Stimulated activated CD4-positive, alpha-beta T cell treated with anti-CD3 and anti-CD28 coated beads, Interleukin-12 subunit alpha, Interleukin-12 subunit beta, amount 100 ng/mL, for 24 hours (primary cell): ENCODE results near the gene TNS1.

Source experiments
- DNase-seq, 2 experiments: peaks; one replicate each; pipeline ENCODE4 v3.0.0-alpha.2; 2020; ENCODE audit warnings: low read depth in 2 of 2

The TNS1 gene

DNA sequence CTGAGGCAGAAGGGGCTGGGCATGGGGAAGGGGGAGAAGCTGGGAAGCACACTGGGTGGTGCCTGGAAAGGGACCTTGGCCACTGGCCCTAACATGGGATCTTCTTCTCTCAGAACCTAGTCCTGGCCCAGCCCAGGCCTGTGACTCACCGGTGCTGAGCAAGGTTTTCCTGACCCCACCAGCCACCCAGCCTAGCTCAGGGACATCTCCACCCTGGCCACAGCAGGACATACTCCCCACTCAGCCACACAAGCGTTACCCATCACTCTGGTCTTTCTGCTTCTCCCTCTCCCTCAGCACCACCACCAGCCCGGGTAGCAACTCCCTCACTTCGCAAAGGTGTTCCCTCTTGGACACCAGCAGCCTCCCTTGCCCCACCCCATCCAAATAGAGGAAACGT is 22.8 kb downstream of the TNS1 start:
- no peak for DNase-seq

GRCh38 chr2:217979151-217979811 is 23.5 kb downstream of the TNS1 start:
- DNase-seq = no peak

GRCh38 chr2:217978536-217979150 is 24.2 kb downstream of the TNS1 start:
- DNase-seq = no peak

- DNase-seq = no peak
These were observed 24.8 kb downstream of the TNS1 start for GRCh38 chr2:217977840-217978535.

DNA sequence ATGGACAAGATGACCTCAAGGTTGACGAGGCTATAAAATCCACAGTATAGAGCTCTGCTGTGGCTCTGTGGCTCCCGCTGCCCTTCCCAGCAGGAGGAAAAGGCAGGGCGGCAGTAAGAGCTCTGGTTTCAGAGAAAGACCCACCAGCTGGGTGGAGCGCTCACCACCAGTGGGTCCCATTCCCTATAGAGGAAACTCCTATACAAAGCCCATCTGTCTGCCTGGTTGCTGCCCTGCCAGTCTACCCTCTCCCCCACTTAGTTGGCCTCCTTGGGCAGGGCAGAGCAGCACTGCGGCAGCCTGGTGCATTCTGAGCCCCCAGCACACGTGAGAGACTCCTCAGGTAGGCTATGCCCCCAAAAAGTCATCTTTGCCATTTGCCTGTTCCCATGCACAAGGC is 26.5 kb downstream of the TNS1 start:
- no peak for DNase-seq

DNA sequence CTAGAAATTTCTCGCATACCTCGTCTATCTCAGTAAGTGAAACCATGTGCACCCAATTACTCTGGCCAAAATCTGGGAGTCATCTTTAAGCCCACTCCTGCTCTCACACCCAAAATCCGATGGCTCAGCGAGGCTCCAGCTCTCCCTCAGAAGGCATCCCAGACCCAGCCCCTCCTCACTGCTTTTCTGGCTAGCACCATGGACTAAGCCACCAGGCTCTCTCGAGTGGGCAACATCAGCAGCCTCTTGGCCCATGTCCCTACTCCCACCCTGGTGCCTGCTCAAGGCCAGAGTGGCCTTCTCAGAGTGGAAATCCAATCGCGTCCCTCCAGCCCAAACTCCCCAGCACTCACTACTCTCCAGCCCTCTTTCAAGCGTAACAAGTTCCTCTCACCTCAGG is 27.2 kb downstream of the TNS1 start:
- no peak for DNase-seq

- no peak for DNase-seq
These were observed 28.3 kb downstream of the TNS1 start for GRCh38 chr2:217974389-217975005.

- DNase-seq = no peak
These were observed 29.6 kb downstream of the TNS1 start for GRCh38 chr2:217973008-217973787.

DNA sequence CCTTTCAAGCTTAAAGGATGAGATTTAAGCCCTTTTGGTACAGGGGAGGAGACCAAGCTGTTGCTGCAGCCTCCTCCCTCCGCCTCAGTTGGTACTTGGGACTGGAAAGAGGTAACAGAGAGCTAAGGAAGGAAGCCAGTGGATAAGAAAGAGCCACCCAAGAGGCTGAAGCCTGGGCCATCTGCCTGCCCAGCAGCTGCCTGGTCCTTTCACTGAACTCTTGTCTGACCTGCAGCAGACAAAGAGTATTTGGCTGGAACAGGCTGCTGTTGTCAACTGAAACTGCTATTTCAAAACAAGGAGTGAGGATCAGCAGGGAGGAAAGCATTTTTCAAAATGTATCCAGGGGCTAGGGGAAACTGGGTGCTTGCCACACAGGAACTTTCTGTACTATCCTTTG is 30.3 kb downstream of the TNS1 start:
- no peak for DNase-seq

GRCh38 chr2:217972037-217972436 is 30.8 kb downstream of the TNS1 start:
- no peak for DNase-seq

- DNase-seq = no peak
These were observed 31.6 kb downstream of the TNS1 start for GRCh38 chr2:217971166-217971565.

- no peak for DNase-seq
These were observed 32.6 kb downstream of the TNS1 start for GRCh38 chr2:217970206-217970605.

- DNase-seq = no peak
These were observed 33.2 kb downstream of the TNS1 start for GRCh38 chr2:217969588-217969987.

GRCh38 chr2:217968023-217968422 is 34.8 kb downstream of the TNS1 start:
- DNase-seq = no peak

DNA sequence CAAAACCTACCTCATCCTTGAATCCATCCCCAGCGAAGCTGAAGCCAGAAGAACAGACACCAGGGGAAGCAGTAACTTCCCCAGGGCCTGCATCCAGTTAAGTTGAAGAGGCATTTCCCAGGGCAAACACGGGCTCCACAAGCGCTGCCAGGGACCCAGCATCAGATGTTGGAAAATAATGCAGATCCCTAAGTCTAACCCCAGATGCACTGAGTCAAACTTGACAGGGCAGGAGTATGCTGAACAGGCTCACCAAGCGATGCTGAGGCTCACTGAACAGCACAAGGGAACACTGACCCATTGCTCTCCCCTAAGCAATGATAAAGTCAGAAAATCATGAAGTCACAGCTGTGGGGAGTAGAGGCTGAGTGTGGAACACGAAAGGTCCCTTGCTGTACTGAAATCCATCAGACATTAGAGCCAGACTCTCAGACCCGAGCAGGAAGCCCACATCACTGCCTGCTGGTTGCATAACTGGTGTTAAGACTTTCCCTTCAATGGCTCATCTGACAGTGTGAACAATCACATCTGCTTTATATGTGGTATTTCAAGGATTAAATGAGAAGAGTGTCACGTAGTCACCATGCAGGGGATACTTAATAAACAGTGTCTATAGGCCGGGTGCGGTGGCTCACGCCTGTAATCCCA is 36.2 kb downstream of the TNS1 start:
- no peak for DNase-seq

- no peak for DNase-seq
These were observed 38.3 kb downstream of the TNS1 start for GRCh38 chr2:217964275-217965161.

GRCh38 chr2:217960351-217960750 is 42.4 kb downstream of the TNS1 start:
- DNase-seq = no peak

GRCh38 chr2:217959723-217960122 is 43.1 kb downstream of the TNS1 start:
- DNase-seq = no peak

GRCh38 chr2:217958884-217959225 is 43.9 kb downstream of the TNS1 start:
- no peak for DNase-seq

DNA sequence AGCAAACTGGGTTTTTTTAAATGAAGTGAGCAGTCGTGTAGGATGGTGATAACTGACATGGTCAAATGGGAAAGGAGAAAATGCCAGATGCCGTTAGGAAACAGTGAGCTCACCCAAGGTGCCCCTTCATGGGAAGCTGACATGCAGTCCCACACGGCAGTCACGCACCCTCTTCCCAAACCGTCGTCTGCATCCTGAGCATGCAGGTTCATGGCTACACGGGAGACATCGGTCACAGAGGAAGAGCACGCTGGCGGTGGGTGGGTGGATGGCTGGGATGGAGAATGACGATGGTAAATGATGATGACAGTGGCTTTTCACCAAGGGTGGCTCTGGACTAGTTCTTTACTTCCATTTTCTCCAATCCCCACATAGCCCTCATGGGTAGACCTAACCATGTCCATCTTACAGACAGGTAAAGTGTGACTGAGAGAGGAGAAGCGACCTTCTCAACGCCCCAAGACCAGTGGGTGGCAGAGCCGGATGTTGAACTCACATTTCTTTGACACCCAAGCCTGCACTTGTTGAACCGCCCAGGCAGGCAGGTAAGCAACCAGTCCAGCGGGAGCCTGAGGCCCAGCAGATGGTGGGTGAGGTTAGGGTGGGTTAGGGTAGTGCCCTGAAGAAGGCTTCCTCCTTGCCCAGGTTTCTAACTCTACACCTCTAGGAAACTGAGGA is 44.5 kb downstream of the TNS1 start:
- no peak for DNase-seq
